OCI-LY3 (cell line): ENCODE results near the gene CLHC1.
"Not testable (repeated sequence)": the region's sequence is repeated elsewhere in the genome, so short reads cannot be mapped to it uniquely, and the experiment has no call there.

ENCODE experiments used
- H2AFZ ChIP-seq: fragments of 200-600, 300-600 bp; shearing (Covaris generic); 2 replicates; pipeline ENCODE4 v1.6.0; 2014; ENCODE audit warnings: antibody characterized with exemption, low read depth, low read length
- H3K27ac ChIP-seq: fragments of 200-600, 300-600 bp; sonication (generic); 2 replicates; pipeline ENCODE4 v1.5.1; 2014; ENCODE audit warnings: mild to moderate bottlenecking, low read length, moderate library complexity, mixed read lengths
- H3K27me3 ChIP-seq: fragments of 200-600, 300-600 bp; sonication (generic); 2 replicates; pipeline ENCODE4 v1.6.1; 2014; ENCODE audit warnings: low read depth, low read length, mixed read lengths
- H3K36me3 ChIP-seq: fragments of 200-600, 300-600 bp; sonication (generic); replicated peaks from 2 replicates; pipeline ENCODE3; 2014; ENCODE audit warnings: low read depth, low read length, mixed read lengths
- H3K4me1 ChIP-seq: fragments of 300-600, 200-600 bp; sonication (generic); 2 replicates; pipeline ENCODE4 v1.6.1; 2014; ENCODE audit warnings: low read length, mixed read lengths
- H3K4me2 ChIP-seq: fragments of 200-600, 300-600 bp; sonication (generic); 2 replicates; pipeline ENCODE4 v1.6.1; 2014; ENCODE audit warnings: low read length, mixed read lengths
- H3K4me3 ChIP-seq: fragments of 300-600, 200-600 bp; sonication (generic); 2 replicates; pipeline ENCODE4 v1.5.1; 2014; ENCODE audit warnings: antibody characterized with exemption, mild to moderate bottlenecking, low read length, moderate library complexity
- H3K79me2 ChIP-seq: fragments of 300-600, 200-600 bp; shearing (Covaris generic); 2 replicates; pipeline ENCODE4 v1.6.1; 2014; ENCODE audit warnings: mild to moderate bottlenecking, low read length, mixed read lengths
- H3K9ac ChIP-seq: fragments of 300-600, 200-600 bp; shearing (Covaris generic); 2 replicates; pipeline ENCODE4 v1.6.0; 2014; ENCODE audit warnings: mild to moderate bottlenecking, low read length, moderate library complexity
- H3K9me3 ChIP-seq: fragments of 200-600, 300-600 bp; shearing (Covaris generic); 2 replicates; pipeline ENCODE4 v1.6.1; 2014; ENCODE audit warnings: low read length, mixed read lengths; ENCODE audit not compliant: insufficient read depth
- H4K20me1 ChIP-seq: fragments of 200-600, 300-600 bp; sonication (generic); 2 replicates; pipeline ENCODE4 v1.6.1; 2016; ENCODE audit warnings: low read length, mixed read lengths; ENCODE audit not compliant: insufficient read depth
- EZH2phosphoT487 ChIP-seq: fragments of 200-600 bp; shearing (Covaris generic); IDR thresholded peaks from 2 replicates; pipeline ENCODE4 v1.6.1; 2018; ENCODE audit warnings: antibody characterized with exemption, mixed run types, low read depth
- TF ChIP-seq, protein P1 (sequence below): fragments of 200-600, 300-600 bp; sonication (generic); IDR thresholded peaks from 2 replicates; pipeline ENCODE4 v1.5.1; 2014; ENCODE audit warnings: antibody characterized with exemption, low read length, low read depth

CLHC1 gene

DNA sequence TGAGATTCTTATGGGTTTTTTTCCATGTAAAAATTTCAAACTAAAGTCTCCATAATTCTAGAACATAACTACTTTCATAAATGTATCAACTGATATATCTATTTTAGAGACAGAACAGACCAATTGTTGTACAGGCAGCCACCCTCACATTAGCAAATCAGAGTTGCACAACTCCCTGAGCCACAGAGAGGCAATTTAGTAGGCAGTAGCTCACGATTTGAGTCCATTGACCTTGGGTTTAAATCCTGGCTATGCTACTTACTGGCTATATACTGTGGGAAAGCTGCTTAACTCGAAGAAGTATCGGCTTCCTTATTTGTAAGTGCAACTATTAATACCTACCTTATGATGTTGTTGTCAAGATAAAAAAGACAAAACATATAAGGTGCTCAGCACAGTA, 20.7 kb upstream of the CLHC1 start:
- Histone ChIP-seq H3K9ac (no peak overlapping the region), H3K9me3 (no peaks in the 10 kb centered on the region), H3K27ac (no peak overlapping the region), H3K79me2 (no peaks in the 10 kb centered on the region), H3K4me1 (no peaks in the 10 kb centered on the region), H3K4me3 (no peak overlapping the region), H2AFZ (no peak overlapping the region), H3K36me3 (peaks cover 19% of the 10 kb centered on the region), H3K27me3 (no peaks in the 10 kb centered on the region), H4K20me1 (no peaks in the 10 kb centered on the region), H3K4me2 (no peak overlapping the region)
- TF ChIP-seq EZH2phosphoT487: no peak
- TF ChIP-seq, protein P1, sequence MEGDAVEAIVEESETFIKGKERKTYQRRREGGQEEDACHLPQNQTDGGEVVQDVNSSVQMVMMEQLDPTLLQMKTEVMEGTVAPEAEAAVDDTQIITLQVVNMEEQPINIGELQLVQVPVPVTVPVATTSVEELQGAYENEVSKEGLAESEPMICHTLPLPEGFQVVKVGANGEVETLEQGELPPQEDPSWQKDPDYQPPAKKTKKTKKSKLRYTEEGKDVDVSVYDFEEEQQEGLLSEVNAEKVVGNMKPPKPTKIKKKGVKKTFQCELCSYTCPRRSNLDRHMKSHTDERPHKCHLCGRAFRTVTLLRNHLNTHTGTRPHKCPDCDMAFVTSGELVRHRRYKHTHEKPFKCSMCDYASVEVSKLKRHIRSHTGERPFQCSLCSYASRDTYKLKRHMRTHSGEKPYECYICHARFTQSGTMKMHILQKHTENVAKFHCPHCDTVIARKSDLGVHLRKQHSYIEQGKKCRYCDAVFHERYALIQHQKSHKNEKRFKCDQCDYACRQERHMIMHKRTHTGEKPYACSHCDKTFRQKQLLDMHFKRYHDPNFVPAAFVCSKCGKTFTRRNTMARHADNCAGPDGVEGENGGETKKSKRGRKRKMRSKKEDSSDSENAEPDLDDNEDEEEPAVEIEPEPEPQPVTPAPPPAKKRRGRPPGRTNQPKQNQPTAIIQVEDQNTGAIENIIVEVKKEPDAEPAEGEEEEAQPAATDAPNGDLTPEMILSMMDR: no peak

DNA sequence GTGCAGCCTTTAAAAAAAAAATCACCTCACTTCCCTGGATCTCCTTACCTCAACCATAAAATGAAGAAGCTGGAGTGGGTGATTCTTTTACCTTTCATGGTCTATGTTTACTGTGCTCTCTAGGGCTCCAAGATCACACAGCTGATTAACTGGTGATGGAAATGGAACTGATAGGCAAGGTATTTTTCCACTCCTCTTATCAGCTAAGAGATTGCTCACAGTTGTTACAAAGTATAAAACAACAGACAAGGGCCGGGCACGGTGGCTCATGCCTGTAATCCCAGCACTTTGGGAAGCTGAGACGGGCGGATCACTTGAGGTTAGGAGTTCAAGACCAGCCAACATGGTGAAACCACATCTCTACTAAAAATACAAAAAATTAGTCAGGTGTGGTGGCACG, 14.9 kb upstream of the CLHC1 start:
- Histone ChIP-seq H4K20me1 (no peaks in the 10 kb centered on the region), H2AFZ (no peak overlapping the region), H3K4me1 (peaks cover 6% of the 10 kb centered on the region), H3K27ac (no peak overlapping the region), H3K9ac (no peak overlapping the region), H3K4me2 (no peak overlapping the region), H3K9me3 (no peaks in the 10 kb centered on the region), H3K27me3 (no peaks in the 10 kb centered on the region), H3K36me3 (peaks cover 19% of the 10 kb centered on the region), H3K4me3 (no peak overlapping the region), H3K79me2 (no peaks in the 10 kb centered on the region)
- TF ChIP-seq, protein P1: no peak
- TF ChIP-seq EZH2phosphoT487: no peak

DNA sequence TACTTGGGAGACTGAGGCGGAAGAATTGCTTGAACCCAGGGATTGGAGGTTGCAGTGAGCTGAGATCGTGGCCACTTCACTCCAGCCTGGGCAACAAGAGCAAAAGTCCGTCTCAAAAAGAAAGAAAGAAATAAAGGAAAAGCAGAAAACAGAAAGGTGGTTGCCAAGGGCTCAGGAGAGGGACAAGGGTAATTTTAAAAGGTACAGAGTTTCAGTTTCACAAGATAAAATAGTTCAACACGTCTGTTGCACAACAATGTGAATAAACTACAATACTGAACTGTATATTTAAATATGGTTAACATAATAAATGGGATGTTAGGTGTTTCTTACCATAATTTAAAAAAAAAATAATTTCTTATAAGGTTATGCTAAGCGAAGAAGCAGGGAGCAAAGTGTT, 13.3 kb upstream of the CLHC1 start:
- Histone ChIP-seq H3K4me1 (peaks cover 6% of the 10 kb centered on the region), H3K79me2 (no peaks in the 10 kb centered on the region), H3K4me2 (no peak overlapping the region), H3K27me3 (no peaks in the 10 kb centered on the region), H4K20me1 (no peaks in the 10 kb centered on the region), H3K4me3 (no peak overlapping the region), H3K27ac (no peak overlapping the region), H2AFZ (no peak overlapping the region), H3K9me3 (no peaks in the 10 kb centered on the region), H3K9ac (no peak overlapping the region), H3K36me3 (peaks cover 17% of the 10 kb centered on the region)
- no peak for TF ChIP-seq EZH2phosphoT487
- TF ChIP-seq, protein P1: no peak

DNA sequence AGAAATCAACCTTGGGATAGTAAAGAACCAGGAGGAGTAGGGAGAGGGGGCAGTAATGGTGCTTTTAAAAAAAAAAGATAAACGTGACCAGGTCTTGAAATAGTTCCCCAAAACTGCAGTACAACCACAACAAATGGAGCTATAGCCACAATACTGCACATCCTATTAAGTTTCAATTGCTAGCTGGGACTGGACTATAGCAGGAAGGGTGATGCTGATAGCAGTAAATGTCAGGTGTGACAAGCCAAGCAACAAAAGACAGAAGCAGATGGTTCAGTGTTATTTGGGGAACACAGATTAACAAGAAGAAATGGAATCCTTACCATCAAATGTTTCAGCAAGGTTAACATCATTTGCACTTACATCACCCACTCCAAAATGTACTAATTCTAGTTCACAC, 10.5 kb upstream of the CLHC1 start:
- Histone ChIP-seq H3K79me2 (no peaks in the 10 kb centered on the region), H3K36me3 (peaks cover 20% of the 10 kb centered on the region), H3K9ac (no peak overlapping the region), H3K9me3 (no peaks in the 10 kb centered on the region), H4K20me1 (no peaks in the 10 kb centered on the region), H3K27me3 (no peaks in the 10 kb centered on the region), H3K4me3 (no peak overlapping the region), H3K27ac (no peak overlapping the region), H3K4me1 (peaks cover 6% of the 10 kb centered on the region), H2AFZ (no peak overlapping the region), H3K4me2 (no peak overlapping the region)
- TF ChIP-seq, protein P1: no peak
- TF ChIP-seq EZH2phosphoT487: no peak

DNA sequence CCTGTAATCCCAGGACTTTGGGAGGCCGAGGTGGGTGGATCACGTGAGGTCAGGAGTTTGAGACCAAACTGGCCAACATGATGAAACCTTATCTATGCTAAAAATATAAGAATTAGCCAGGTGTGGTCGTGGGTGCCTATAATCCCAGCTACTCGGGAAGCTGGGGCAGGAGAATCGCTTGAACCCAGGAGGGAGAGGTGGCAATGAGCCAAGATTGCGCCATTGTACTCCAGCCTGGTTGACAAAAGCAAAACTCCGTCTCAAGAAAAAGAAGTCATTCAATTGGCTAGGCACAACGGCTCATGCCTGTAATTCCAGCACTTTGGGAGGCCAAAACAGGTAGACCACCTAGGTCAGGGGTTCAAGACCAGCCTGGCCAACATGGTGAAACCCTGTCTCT, 9.5 kb upstream of the CLHC1 start:
- not testable (repeated sequence) for H3K9me3 ChIP-seq, H3K27ac ChIP-seq, H2AFZ ChIP-seq, H3K4me1 ChIP-seq, H3K27me3 ChIP-seq, H4K20me1 ChIP-seq, H3K4me3 ChIP-seq, H3K4me2 ChIP-seq, H3K79me2 ChIP-seq, H3K9ac ChIP-seq
- H3K36me3 ChIP-seq: peaks cover 27% of the 10 kb centered on the region
